CD4-positive, alpha-beta T cell treated with Interleukin-6 at 100 ng/mL for 8 hours (primary cell): ENCODE measurements around the gene WDR70.
"Not testable (repeated sequence)": the region's sequence is repeated elsewhere in the genome, so short reads cannot be mapped to it uniquely, and the experiment has no call there.

Source experiments
- DNase-seq: peaks from one replicate; pipeline ENCODE4 v3.0.0-alpha.2; 2020; ENCODE audit warnings: mixed read lengths, low spot score

Gene WDR70

GRCh38 chr5:37767961-37768360, 388.8 kb downstream of the WDR70 start:
- DNase-seq = no peak

DNA sequence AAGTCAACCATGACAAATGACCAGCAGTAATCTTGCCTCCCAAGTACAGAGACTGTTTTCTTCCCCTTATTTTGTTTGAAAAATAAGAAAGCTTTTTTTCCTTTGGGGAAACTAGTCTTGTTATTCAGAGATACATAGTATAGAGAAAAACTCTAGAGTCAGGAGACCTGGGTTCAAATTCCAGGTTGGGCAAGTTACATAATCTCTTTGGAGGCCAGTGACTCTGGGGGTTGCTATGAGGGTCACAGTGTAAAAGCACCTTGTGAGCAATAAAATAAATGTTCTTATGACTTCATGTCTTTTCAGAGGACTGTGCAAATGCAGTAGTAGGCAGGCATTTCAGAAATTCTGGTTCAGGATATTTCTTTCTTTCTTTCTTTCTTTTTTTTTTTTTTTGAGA, 389.3 kb downstream of the WDR70 start:
- DNase-seq = no peak

DNA sequence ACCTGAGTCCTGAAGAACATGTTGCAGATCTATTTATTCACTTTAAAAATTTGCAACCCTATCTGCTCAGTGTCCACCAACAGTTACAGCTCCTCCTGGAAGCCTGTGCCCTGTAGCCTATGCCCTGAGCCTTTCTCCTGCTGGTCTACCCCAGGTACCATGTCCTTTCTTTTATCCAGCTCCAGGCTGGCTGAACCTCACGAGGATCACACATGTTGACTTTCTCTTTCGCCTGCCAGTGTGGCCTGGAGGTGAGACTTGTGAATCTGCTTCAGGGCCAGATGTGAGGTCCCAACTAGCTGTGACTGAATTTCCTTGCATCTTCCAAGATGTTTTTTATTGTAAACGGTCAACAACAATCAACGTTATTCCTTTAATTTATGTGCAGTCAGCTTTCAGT, 390.0 kb downstream of the WDR70 start:
- no peak for DNase-seq

GRCh38 chr5:37769840-37770239, 390.7 kb downstream of the WDR70 start:
- DNase-seq = no peak

DNA sequence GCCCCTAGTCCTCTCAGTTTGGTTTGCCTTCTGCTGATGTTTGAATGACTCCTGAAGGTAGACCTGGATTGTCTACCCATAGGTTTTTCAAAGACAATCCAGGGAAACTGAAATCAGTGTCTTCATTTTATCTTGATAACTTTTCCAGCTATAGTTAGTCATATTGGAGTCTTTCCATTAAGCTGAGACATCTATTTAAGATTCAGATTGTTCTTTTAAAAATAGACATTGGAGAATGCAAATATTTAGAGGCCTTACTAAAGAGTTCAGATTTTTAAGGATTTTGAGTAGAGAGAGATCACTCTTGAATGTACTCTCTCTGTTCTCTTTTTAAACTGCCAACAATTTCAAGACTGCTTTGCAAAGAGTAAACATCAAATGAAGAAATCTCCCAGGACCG, 391.7 kb downstream of the WDR70 start:
- DNase-seq = no peak

GRCh38 chr5:37771203-37771611, 392.1 kb downstream of the WDR70 start:
- no peak for DNase-seq

DNA sequence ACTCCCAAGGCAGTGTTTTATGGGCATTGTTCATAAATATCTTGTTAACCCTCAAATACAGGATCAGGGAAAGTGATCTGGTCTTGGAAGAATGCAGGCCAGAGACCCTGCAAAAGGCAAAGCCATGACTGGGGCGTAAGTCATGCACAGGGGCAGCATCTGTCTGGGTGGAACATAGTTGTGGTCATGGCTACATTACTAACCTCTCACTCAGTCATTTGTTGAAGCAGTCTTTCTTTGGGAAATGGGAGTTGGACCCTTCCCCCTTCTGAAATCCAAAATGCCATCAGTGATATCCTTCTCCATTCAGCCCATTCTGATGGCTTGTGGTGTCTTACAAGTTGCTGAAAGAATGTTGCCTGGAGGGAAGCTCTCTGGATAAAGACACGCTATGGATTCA, 392.6 kb downstream of the WDR70 start:
- DNase-seq = no peak

- DNase-seq = no peak
These were observed 393.1 kb downstream of the WDR70 start for GRCh38 chr5:37772255-37772654.

GRCh38 chr5:37773809-37774208, 394.7 kb downstream of the WDR70 start:
- DNase-seq = no peak

DNA sequence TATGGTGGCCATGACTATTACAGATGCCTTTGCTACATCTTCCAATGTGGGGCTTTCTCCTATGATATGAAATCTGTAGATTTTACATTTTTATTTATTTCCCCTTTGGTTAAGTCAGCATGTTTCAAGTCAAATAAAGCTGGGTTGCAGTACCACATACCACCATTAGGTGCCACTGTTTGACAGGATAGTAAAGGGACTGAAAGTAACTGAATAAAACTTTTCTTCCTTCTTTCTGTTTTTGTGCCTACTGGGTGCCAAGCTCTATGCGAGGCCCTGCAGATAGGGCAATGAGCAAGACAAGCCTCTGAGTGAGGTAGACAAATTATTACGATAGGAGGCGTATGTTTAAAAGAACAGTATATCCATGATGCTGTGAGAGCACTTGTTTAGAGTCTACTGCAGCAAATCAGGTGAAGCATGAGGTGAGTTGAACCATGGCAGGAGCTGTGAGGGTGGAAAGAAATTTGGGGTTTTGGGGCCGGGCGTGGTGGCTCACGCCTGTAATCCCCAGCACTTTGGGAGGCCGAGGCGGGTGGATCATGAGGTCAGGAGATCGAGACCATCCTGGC, 395.9 kb downstream of the WDR70 start:
- no peak for DNase-seq

DNA sequence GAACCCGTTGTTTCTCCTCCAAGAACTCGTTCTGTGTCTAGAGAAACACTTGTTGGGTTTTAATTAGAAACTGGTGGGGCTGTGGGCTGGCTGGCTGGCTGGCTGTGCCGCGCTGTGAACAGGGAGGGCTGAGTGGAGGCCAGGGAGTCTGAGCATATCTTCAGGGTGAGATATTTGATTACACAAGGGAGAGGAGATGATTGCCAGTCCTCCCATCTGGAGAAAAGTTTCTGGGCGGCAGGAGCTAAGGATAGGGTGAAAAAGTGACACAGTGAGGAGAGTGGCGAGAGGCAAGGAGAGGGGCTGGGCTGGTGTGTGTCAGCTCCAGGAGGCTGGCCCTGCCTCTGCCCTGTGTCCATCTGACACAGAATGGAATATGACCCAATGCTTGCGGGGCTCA, 397.7 kb downstream of the WDR70 start:
- DNase-seq = no peak

- DNase-seq = no peak
These were observed 398.5 kb downstream of the WDR70 start for GRCh38 chr5:37777432-37778130.

DNA sequence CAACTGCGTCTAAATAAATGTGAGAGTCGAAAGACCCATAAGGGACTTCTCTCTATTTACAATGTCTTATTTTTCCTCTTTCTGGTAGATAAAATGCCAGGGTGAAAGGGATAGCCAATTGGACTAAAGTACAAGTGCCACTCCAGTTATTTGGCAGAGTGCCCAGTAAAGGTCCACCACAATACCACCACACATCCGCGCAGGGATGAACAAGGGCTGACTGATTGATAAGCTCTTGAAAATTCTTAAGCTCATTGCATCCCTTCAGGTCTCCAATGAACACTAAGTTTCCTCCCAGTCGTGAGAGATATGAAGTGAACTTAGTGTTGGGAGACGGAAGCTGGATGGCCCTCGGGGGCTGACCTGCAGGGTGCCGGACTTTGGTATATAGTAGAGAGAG, 402.3 kb downstream of the WDR70 start:
- DNase-seq = not testable (repeated sequence)

GRCh38 chr5:37786416-37786815, 407.3 kb downstream of the WDR70 start:
- no peak for DNase-seq

GRCh38 chr5:37786862-37787519, 407.9 kb downstream of the WDR70 start:
- DNase-seq = no peak

DNA sequence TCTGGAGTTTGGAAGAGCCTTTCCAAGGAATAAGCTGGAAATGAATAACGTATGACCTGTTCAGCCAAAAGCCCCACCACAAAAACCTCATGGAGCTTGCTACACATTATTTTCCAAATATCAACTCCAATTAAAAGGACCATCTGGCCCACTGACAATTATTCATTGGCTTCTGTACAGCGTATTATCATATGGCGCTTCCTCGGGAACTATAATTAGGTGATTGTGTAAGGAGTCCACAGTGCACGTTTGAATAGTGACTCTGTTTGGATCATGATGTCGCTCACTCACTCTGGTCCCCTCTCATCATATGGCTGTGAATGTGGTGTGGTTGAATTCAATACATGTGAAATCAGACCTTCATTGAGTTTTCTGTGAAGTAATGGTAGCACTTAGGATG, 408.6 kb downstream of the WDR70 start:
- DNase-seq = no peak

GRCh38 chr5:37789991-37790390, 410.9 kb downstream of the WDR70 start:
- DNase-seq = no peak

DNA sequence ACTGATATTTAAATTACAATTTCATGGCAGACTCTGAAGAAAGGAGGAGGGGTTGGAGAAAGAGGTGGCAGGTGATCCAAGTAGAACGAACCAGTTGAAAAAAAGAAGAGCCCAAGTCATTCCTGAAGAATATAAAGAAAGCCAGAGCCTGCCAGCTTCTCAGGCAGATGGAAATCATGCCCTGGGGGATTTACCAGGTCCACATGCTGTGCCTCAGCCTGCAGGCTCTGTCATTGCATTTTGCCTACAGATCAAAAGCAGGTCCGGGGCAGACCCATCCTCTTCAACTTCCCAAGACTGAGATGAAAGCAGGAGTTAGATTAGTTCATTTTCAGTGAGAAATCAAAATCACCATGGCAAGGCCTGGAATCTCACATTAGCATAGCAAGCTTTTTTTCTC, 412.2 kb downstream of the WDR70 start:
- no peak for DNase-seq

- DNase-seq = no peak
These were observed 414.0 kb downstream of the WDR70 start for GRCh38 chr5:37792975-37793631.

- DNase-seq = not testable (repeated sequence)
These were observed 416.2 kb downstream of the WDR70 start for GRCh38 chr5:37795292-37795691.

GRCh38 chr5:37796435-37796834, 417.3 kb downstream of the WDR70 start:
- DNase-seq = not testable (repeated sequence)

DNA sequence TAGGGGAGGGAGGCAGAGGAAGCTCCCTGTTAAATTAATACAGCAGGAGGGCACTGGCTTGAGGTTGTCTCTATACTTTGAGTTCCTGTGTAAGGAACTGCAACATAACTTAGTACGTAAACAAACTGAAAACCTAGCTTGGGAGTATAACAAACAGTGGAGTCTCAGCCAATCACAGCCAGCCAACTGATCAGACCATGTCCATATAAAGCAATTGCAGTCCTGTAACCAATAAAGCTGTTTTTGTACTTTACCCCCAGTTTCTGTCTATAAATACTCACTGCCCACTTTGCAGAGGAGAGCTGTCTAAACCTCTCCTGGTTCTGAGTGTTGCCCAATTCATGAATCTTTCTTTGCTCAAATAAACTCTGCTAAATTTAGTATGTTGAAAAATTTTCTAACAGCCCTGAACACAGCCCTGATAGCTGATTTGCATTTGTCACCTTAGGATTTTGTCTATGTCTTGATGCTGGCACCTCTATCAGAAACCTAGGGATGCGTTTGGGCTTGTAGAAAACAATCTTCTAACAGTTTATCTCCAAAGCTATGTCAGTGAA, 420.8 kb downstream of the WDR70 start:
- DNase-seq = no peak

GRCh38 chr5:37801521-37801920, 422.4 kb downstream of the WDR70 start:
- no peak for DNase-seq
